Measurements from ENCODE around the gene NUP62. TPM values are rescaled to one million over a fixed set of nuclear protein-coding genes. Genes with fewer than 3 reads are reported as not detected.

The NUP62 gene
- polyA plus RNA-seq, 2 donors = 16.5 to 21.4 TPM

DNA sequence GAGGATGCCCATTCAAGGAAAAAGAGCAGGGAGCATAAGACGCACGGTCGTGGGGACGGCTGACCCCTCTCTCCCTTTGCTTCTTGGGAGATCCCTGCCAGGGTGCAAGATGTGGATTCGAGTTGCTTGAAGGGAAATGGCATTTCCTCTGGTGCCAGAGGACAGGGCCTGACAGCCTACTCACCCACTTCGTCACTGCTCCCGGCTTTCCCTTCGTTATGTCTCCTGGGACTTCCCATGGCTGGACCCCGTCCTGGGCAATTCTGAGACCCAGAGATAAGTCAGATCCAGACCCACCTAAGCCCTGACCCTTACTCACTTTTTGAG lies 50.6 kb downstream of the NUP62 start:
- Histone ChIP-seq H3K9me3 (ENCODE audit: control insufficient read depth in 2 of 2, insufficient read depth in 1 of 2, low read depth in 1 of 2, low read length in 1 of 2) (no peaks in the 10 kb centered on the region), H3K27ac (ENCODE audit: low read depth in 2 of 2, low read length in 1 of 2) (peak overlapping the region in 1 of 2 donors; percentile 100), H3K36me3 (ENCODE audit: control insufficient read depth in 2 of 2, insufficient read depth in 2 of 2, low read length in 1 of 2) (peaks cover 26 to 40% of the 10 kb centered on the region in 2 donors), H3K4me3 (ENCODE audit: low read depth in 1 of 2, low read length in 2 of 2) (peak overlapping the region in 1 of 2 donors; percentile 64), H3K27me3 (ENCODE audit: control insufficient read depth in 1 of 2, insufficient read depth in 2 of 2, low read length in 2 of 2) (no peaks in the 10 kb centered on the region), H3K4me1 (ENCODE audit: control insufficient read depth in 2 of 2, insufficient read depth in 2 of 2, low read length in 1 of 2) (peaks cover 2 to 11% of the 10 kb centered on the region in 2 donors)
- WGBS, 2 donors = 80 to 82% methylated on average over 9 of the region's 9 CpGs

DNA sequence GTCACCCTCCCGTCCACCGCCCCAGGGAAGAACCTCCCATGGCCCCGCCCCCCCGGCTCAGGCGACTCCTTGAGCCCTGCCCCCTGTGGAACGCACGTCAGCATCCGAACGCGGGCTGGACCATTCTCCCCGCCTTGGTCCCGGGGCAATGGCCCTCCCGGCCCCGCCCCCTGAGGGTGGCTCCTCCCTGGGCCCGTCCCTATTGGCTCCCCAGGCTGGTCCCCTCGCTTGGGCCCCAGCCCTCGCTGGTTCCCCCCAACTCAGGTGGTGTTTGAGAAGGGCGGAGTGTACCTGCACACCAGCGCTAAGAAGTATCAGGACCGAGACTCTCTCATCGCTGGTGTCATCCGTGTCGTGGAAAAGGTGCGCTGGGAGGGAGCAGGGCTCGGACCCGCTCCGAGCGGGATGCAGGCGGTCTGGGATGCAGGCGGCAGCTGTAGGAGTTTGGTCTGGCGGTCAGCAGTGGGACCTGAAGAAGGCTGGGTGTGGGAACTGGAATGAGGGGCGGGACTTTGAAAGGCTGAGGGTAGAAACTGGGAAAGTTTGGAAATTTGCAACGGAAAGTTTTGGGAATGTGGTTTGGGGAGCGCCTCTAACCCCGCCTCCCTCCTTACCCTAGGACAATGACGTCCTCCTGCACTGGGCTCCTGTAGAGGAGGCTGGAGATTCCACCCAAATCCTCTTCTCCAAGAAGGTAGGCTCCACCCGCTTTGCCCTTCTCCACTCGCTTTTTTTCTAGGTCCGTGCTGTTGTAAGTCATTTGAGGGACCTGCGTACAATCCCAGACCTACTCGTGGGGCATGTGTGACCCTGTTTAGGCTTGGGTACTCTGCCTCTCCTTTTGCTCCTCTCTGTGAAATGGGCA lies 51.2 kb downstream of the NUP62 start:
- H3K4me3 ChIP-seq (ENCODE audit: low read depth in 1 of 2, low read length in 2 of 2) = peak overlapping the region; percentile 64 to 67
- H3K27ac ChIP-seq (ENCODE audit: low read depth in 2 of 2, low read length in 1 of 2) = peak overlapping the region; percentile 97 to 100
- no peaks in the 10 kb centered on the region for H3K9me3 ChIP-seq (ENCODE audit: control insufficient read depth in 2 of 2, insufficient read depth in 1 of 2, low read depth in 1 of 2, low read length in 1 of 2)
- WGBS, 2 donors = 6 to 9% methylated on average over 41 of the region's 41 CpGs
- peaks cover 2 to 11% of the 10 kb centered on the region in 2 donors for H3K4me1 ChIP-seq (ENCODE audit: control insufficient read depth in 2 of 2, insufficient read depth in 2 of 2, low read length in 1 of 2)
- H3K36me3 ChIP-seq (ENCODE audit: control insufficient read depth in 2 of 2, insufficient read depth in 2 of 2, low read length in 1 of 2) = peaks cover 20 to 37% of the 10 kb centered on the region in 2 donors
- H3K27me3 ChIP-seq (ENCODE audit: control insufficient read depth in 1 of 2, insufficient read depth in 2 of 2, low read length in 2 of 2) = no peaks in the 10 kb centered on the region

DNA sequence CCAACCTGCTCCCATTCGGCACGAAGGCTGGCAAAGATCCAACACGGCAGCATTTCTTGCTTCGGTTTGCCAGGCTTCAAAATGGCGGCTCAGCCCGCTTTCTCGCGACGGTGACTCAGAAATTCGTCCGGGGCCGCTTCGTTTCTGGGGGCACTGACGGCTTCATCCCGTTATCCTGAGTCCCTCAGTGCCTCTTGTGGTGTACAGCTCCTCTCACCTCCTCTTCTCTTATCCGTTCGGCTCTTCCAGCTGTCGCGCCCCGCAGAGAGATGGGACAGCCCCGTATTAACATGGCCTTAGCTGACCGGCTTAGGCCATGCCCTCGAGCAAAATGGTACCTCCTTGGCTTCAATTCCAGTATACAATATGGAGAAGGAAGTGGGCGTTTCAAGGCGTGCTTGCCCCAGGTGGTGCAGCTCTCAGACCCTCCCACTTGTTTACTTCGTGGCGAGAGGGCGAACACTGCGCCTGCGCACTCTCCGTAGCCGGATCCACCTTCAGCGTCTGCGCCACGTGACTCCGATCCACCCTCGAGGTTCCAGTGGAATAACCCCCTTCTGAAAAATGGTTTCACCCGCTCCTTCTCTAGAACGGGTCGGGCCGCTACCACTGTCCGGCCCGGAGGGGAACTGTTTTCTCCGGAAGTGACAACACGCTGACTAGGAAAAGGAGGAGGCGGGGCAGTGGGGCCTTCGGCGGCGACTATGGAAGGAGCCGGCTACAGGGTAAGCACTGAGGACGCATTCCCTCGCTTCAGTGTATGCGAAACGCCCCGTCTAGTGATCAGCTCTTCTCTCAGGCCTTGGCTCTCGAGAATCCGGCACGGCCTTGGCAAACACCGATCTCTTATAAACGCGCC lies 52.1 kb downstream of the NUP62 start, which contains the start of the genes AKT1S1 and TBC1D17:
Gene AKT1S1 (minus strand): TSS at position 336 of the 859 bp plus-strand sequence. CDS start 4,060 bp downstream, outside the sequence.
Gene TBC1D17 (plus strand): TSS at position 683 of the 859 bp plus-strand sequence. CDS start 22 bp downstream, at position 705.
- Histone ChIP-seq H3K27ac (ENCODE audit: low read depth in 2 of 2, low read length in 1 of 2) (peak within 1 kb of the TSS; percentile 97 to 100), H3K4me3 (ENCODE audit: low read depth in 1 of 2, low read length in 2 of 2) (peak within 1 kb of the TSS; percentile 94 to 96), H3K9me3 (ENCODE audit: control insufficient read depth in 2 of 2, insufficient read depth in 1 of 2, low read depth in 1 of 2, low read length in 1 of 2) (no peaks in the 10 kb centered on the region), H3K4me1 (ENCODE audit: control insufficient read depth in 2 of 2, insufficient read depth in 2 of 2, low read length in 1 of 2) (peaks cover 2 to 11% of the 10 kb centered on the region in 2 donors), H3K36me3 (ENCODE audit: control insufficient read depth in 2 of 2, insufficient read depth in 2 of 2, low read length in 1 of 2) (peaks cover 11 to 31% of the 10 kb centered on the region in 2 donors), H3K27me3 (ENCODE audit: control insufficient read depth in 1 of 2, insufficient read depth in 2 of 2, low read length in 2 of 2) (no peaks in the 10 kb centered on the region)
- 0% methylated on average over 60 to 61 of the region's 61 CpGs for WGBS, 2 donors

DNA sequence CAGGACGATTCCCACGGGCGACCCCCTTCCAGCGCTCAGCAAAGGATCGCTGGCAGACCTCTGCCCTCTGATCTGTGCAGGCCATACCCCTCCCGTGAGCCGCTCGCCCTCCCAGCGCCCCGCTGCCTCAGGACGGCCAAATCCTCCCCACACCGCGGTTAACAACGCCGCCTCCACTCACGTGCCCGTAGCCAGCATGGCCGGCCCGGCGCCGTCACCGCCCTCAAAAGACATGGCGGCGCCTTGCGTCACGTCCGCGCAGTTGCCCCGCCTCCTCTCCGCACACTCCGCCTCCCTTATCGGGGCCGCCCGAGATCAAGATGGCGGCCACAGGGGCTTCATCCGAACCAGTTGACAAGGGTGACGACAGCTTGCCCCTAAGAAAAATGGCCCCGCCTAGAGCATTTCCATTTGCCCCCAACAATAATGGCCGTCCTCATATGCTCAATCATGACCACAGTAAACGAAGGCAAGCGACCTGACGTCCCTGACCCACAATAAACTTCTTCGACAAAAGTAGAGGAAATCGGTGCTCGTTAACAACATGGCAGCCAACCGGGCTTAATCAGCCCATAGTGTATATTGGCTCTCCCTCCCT lies 52.8 kb downstream of the NUP62 start:
- Histone ChIP-seq H3K27me3 (ENCODE audit: control insufficient read depth in 1 of 2, insufficient read depth in 2 of 2, low read length in 2 of 2) (no peaks in the 10 kb centered on the region), H3K36me3 (ENCODE audit: control insufficient read depth in 2 of 2, insufficient read depth in 2 of 2, low read length in 1 of 2) (peaks cover 13 to 26% of the 10 kb centered on the region in 2 donors), H3K4me1 (ENCODE audit: control insufficient read depth in 2 of 2, insufficient read depth in 2 of 2, low read length in 1 of 2) (peaks cover 2 to 11% of the 10 kb centered on the region in 2 donors), H3K4me3 (ENCODE audit: low read depth in 1 of 2, low read length in 2 of 2) (peak overlapping the region; percentile 94 to 96), H3K27ac (ENCODE audit: low read depth in 2 of 2, low read length in 1 of 2) (peak overlapping the region; percentile 97 to 100), H3K9me3 (ENCODE audit: control insufficient read depth in 2 of 2, insufficient read depth in 1 of 2, low read depth in 1 of 2, low read length in 1 of 2) (no peaks in the 10 kb centered on the region)
- WGBS, 2 donors = 0 to 1% methylated on average over 46 of the region's 46 CpGs

DNA sequence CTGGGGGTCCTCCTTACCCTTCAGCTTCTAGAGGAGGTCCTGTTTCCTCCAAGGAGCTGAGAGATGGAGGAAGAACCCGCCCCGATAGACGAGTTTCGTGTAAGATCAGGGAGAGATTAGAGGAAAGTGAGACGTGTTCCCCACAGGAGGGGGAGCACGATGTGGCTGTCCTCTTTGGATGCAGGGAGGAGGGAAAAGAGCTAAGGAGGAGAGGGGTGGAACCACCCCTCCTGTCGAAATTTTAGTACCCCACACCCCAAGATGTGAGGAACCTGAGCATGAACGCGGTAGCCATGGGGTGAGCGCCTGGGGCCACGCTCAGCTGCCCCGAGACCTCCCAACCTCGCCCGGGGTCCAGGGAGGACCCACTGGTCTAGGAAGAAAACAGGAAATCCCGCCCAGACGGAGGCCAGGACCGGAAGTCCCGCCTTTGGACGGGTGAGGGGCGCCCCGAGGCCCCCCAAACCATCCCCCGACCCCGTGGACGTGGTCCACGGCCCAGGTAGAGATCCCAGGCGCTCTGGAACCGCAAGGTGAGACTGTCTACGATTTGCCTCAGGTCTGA lies 53.4 kb downstream of the NUP62 start:
- Histone ChIP-seq H3K27ac (ENCODE audit: low read depth in 2 of 2, low read length in 1 of 2) (peak overlapping the region; percentile 97 to 98), H3K4me1 (ENCODE audit: control insufficient read depth in 2 of 2, insufficient read depth in 2 of 2, low read length in 1 of 2) (peaks cover 2 to 11% of the 10 kb centered on the region in 2 donors), H3K4me3 (ENCODE audit: low read depth in 1 of 2, low read length in 2 of 2) (peak overlapping the region; percentile 94 to 96), H3K9me3 (ENCODE audit: control insufficient read depth in 2 of 2, insufficient read depth in 1 of 2, low read depth in 1 of 2, low read length in 1 of 2) (no peaks in the 10 kb centered on the region), H3K36me3 (ENCODE audit: control insufficient read depth in 2 of 2, insufficient read depth in 2 of 2, low read length in 1 of 2) (peaks cover 15 to 21% of the 10 kb centered on the region in 2 donors), H3K27me3 (ENCODE audit: control insufficient read depth in 1 of 2, insufficient read depth in 2 of 2, low read length in 2 of 2) (no peaks in the 10 kb centered on the region)
- WGBS, 2 donors = 1% methylated on average over 27 to 28 of the region's 28 CpGs

DNA sequence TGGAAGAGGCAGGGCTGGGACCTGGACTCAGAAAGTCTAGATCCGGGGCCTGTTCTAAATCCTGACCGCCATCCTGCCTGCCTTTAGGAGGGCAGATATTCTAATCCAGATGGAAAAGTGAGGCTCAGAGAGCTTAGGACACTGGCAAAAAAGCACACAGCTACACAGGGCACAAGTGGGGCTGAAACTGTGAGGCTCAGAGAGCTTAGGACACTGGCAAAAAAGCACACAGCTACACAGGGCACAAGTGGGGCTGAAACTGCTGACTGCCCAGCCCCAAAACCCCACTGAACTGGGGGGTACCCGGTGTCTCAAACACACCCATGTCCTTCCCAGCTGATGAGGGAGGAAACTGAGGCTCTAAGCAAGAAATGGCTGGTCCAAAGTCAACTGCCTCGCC lies 54.1 kb downstream of the NUP62 start:
- no peaks in the 10 kb centered on the region for H3K27me3 ChIP-seq (ENCODE audit: control insufficient read depth in 1 of 2, insufficient read depth in 2 of 2, low read length in 2 of 2)
- H3K4me1 ChIP-seq (ENCODE audit: control insufficient read depth in 2 of 2, insufficient read depth in 2 of 2, low read length in 1 of 2) = peaks cover 2 to 15% of the 10 kb centered on the region in 2 donors
- H3K27ac ChIP-seq (ENCODE audit: low read depth in 2 of 2, low read length in 1 of 2) = peak overlapping the region in 1 of 2 donors; percentile 98
- H3K4me3 ChIP-seq (ENCODE audit: low read depth in 1 of 2, low read length in 2 of 2) = peak overlapping the region; percentile 94 to 96
- 76 to 84% methylated on average over 4 of the region's 4 CpGs for WGBS, 2 donors
- H3K36me3 ChIP-seq (ENCODE audit: control insufficient read depth in 2 of 2, insufficient read depth in 2 of 2, low read length in 1 of 2) = peaks cover 11 to 13% of the 10 kb centered on the region in 2 donors
- H3K9me3 ChIP-seq (ENCODE audit: control insufficient read depth in 2 of 2, insufficient read depth in 1 of 2, low read depth in 1 of 2, low read length in 1 of 2) = no peaks in the 10 kb centered on the region

DNA sequence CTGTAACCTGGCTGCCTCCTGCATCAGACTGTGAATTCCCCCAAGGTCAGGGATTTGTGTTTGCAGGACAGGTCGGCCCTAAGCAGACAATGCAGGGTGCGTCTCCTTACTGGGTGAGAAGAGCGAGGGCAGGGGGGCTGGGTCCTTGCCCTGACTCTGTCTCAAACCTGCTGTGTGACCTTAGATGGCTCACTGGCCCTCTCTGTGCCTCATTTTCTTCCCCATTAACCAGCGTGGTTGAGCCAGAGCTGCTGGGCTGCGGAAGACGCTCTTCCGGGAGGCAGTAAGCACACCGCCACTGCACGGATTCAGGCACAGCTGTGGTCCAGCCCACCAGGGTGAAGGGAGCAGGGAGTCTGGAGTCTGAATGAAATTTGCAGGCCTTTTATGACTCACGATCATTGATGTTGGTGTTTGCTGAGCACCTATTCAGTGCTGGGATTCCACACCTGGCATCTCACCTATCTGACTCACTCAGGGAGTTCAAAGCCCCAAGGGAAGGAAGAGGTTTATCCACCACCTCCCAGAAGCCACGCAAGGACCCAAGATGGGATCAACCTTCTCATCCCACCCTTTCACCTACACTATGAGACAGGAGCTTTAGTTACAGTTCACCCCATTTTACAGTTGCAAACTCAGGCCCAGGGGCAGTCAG lies 54.7 kb downstream of the NUP62 start:
- Histone ChIP-seq H3K27ac (ENCODE audit: low read depth in 2 of 2, low read length in 1 of 2) (peak overlapping the region in 1 of 2 donors; percentile 98), H3K4me3 (ENCODE audit: low read depth in 1 of 2, low read length in 2 of 2) (no peak overlapping the region), H3K36me3 (ENCODE audit: control insufficient read depth in 2 of 2, insufficient read depth in 2 of 2, low read length in 1 of 2) (peaks cover 9 to 11% of the 10 kb centered on the region in 2 donors), H3K27me3 (ENCODE audit: control insufficient read depth in 1 of 2, insufficient read depth in 2 of 2, low read length in 2 of 2) (no peaks in the 10 kb centered on the region), H3K4me1 (ENCODE audit: control insufficient read depth in 2 of 2, insufficient read depth in 2 of 2, low read length in 1 of 2) (peaks cover 2 to 19% of the 10 kb centered on the region in 2 donors), H3K9me3 (ENCODE audit: control insufficient read depth in 2 of 2, insufficient read depth in 1 of 2, low read depth in 1 of 2, low read length in 1 of 2) (no peaks in the 10 kb centered on the region)
- 80 to 87% methylated on average over 11 of the region's 11 CpGs for WGBS, 2 donors

DNA sequence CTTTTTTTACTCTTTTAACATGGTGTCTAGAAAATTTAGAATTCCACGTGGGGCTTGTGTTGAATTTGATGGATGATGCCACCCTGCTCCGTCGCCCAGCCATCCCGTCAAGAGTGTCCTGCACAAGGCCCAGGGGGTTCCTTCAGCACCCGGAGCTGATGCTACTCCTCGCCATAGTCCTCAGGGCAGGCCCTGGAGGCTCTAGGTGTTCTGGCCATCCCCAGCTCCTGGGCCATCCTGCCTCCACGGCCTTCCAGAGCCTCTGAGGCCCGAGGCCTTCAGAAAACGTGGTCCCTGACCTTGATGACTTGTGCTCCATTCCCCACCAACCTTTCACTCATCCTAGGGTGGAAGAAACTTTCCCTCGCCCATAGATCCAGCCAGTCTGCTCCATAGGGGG lies 55.5 kb downstream of the NUP62 start:
- H3K9me3 ChIP-seq (ENCODE audit: control insufficient read depth in 2 of 2, insufficient read depth in 1 of 2, low read depth in 1 of 2, low read length in 1 of 2) = no peaks in the 10 kb centered on the region
- WGBS, 2 donors = 85% methylated on average over 10 of the region's 10 CpGs
- H3K4me3 ChIP-seq (ENCODE audit: low read depth in 1 of 2, low read length in 2 of 2) = no peak overlapping the region
- H3K27ac ChIP-seq (ENCODE audit: low read depth in 2 of 2, low read length in 1 of 2) = no peak overlapping the region
- H3K4me1 ChIP-seq (ENCODE audit: control insufficient read depth in 2 of 2, insufficient read depth in 2 of 2, low read length in 1 of 2) = peaks cover 2 to 22% of the 10 kb centered on the region in 2 donors
- H3K36me3 ChIP-seq (ENCODE audit: control insufficient read depth in 2 of 2, insufficient read depth in 2 of 2, low read length in 1 of 2) = peaks cover 9% of the 10 kb centered on the region in 2 donors
- no peaks in the 10 kb centered on the region for H3K27me3 ChIP-seq (ENCODE audit: control insufficient read depth in 1 of 2, insufficient read depth in 2 of 2, low read length in 2 of 2)

Measured in esophagus (tissue), 2 donors.